Brain pericyte (primary cell): Measurements from ENCODE around the gene GRK5.
A peak's percentile ranks its signal among the peaks of the same experiment; 100 is the strongest.

ENCODE experiments used
- DNase-seq: peaks from one replicate; pipeline ENCODE4 v3.0.0-alpha.2; 2012; ENCODE audit warnings: low read depth, low spot score

Gene GRK5

DNA sequence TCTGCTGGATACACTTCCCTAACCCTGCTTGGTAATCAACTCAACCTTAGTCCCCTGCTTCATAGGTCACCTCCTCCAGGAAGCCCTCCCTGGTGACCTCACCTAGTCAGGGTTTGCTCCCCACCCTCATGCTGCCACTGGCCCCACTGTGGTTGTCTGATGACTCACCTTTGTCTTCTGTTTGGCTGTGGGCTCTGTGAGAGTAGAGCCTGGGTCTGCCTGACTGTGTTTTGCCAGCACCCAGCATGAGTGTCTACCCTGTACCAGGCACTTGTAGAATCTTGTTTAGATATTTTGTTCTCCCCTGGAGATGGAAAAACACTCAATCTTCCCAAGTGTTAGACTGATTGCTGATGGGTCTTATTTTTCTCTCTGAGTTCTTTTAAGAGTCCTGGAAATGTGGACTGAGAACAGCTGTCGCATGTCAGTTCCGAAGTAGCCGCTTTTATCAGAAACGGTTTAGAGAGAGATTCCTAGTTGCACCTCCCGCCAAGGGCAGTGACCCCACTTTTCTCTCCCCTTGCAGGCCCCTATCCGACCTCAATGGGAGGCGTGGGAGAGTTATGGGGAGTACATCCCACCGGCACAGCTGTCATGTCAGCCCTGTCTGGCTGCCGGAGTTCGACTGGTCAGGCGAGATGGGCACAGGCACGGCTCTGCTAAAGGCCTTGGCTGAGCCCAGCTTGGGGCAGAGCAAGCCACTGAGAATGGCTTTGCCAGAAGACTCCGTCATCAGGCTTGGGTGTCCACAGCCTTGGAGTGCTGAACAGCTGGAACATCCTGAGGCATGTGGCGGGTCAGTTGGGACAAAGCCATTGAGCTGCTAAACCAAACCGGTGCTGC is 134.3 kb downstream of the GRK5 start:
- peak; percentile 74 for DNase-seq

DNA sequence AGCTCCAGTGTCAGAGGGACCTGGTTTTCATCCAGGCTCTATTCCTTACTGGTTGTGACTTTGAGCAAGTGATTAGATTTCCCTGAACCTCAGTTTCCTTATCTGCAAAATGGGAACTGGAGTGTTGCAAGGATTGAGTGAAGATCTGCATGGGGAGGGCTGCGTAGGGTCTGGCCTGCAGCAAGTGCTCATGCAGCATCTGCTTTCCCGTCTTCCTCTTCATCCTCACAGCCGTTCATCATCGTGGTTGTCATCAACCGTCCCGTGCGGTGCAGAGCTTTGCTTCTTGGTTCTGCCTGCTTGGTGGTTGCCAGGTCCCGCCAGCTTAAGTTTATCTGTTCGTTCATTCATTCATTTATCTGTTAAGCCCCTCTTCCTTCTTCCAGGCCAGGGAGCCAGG is 135.0 kb downstream of the GRK5 start:
- DNase-seq: no peak

DNA sequence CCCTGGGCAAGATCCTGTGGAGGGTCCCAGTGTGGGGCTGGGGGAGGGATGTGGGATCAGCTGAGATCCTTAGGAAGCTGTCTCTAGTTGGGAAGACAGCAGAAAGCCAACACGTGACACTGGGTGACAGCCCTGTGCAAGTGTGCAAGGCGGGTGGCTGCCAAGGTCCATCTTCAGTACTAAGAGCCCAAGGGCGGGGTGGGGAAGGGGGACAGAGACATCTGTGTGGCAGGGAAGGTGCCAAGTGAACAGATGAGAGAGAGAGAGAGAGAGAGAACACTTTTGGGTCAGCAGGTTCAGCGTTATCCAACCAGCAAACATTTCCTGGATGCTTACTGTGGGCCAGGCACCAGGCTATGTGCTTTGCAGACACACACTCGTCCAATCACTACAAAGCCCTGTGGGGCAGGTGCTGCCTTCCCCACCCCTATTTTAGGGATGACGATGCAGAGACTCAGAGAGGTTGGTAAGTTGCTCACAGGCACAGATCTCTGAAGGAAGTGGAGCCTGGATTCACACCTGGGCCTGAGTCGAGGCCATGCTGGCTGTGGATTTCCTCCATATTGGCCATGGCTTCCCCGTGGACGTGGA is 135.7 kb downstream of the GRK5 start:
- no peak for DNase-seq

DNA sequence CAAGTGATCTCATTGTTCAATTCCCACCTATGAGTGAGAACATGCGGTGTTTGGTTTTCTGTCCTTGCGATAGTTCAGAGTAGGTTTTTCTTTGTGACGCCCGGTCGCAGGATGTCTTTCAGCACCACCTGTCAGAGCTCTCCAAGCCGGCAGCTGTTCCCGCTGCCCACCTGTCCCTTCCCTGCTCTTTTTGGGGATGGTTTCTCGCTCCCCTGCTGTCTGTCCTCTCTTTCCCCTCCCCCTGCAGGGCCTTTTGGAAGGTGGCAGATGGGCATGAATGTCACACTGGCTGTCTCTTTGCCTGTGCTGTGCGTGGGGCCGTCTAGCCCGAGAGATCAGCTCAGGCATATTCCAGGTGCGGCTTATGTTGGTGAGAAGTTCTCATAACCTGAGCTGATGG is 137.0 kb downstream of the GRK5 start:
- no peak for DNase-seq

GRCh38 chr10:119346095-119346832 is 138.9 kb downstream of the GRK5 start:
- DNase-seq: no peak

DNA sequence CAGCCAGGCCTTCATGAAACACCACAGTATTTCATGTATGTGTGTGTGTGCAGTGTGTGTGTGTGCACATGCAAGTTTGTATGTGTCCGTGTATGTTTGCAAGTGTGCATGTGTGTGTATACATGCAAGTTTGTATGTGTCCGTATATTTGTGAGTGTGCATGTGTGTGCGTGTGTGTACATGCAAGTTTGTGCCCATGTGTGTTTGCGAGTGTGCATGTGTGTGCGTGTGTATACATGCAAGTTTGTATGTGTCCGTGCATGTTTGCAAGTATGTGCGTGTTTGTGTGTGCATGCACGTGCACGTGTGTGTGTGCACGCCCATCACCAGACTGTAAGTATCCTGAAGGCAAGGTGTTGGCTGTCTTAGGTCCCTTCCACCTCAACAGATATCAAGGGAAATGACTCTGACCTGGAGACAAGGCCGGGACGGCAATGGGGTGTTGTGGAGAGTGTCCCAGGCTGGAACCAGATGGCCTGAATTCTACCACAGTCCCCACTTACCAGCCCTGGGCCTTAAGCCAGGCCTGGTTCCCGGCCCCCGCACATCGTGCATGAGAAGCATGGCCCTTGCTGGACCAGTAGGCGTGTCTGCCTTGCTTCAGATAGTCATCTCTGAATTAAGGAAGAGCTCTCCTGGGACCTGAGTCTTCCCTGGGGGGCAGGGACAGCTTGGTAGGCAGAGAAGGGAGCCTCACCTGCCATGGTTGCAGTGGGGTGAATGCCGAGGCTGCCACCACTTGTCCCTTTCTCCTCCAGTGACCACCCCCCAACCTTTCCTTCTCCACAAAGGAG is 140.0 kb downstream of the GRK5 start:
- DNase-seq: no peak

DNA sequence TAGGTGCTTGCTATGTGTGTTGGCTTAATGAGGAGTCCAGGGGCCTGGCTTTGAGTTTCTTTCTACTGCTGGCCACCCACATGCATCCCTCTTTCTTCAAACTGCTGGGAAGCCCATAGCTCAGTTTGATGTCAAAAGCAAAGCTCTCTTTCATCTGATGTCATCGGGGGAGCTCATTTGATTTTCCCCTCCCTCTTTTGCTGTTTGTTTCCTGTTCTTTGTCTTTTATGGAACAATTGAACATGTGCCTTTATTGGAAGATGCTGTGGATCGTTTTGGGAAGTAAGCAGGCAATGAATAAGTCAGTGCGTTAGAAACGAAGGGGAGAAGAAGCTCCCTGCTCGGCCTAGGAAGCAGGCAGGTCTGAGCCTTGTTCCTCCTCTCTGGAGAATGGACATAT is 140.7 kb downstream of the GRK5 start:
- DNase-seq: no peak

- DNase-seq: peak; percentile 86
Observed at GRCh38 chr10:119348516-119349240, 141.3 kb downstream of the GRK5 start.

- no peak for DNase-seq
Observed at GRCh38 chr10:119349341-119349740, 142.0 kb downstream of the GRK5 start.

DNA sequence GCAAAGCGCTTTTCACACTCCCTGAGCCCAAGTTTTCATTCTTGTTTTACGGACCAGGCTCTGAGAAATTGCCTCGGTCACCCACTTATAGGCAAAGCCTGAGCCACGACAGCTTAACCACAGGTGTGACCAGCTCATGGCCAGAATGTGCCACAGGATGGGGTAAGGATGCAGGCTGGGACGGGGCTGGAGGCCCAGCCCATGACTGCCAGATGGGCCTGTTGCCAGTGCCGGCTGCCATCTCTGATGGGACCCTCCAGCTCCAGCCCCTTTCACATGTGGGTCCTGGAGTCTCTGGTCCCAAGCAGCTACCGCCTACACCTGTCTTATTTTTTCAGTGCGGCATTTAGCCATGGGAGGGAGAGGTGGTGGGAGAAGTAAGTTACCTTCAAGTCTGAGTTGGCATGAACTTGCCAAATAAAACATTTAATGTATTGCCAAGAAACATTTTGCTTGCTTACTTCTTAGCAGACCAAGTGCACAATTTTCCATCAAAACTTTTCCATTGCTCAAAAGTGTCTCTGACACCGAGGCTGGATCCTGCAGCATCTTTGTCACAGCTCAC is 142.6 kb downstream of the GRK5 start:
- DNase-seq: no peak

DNA sequence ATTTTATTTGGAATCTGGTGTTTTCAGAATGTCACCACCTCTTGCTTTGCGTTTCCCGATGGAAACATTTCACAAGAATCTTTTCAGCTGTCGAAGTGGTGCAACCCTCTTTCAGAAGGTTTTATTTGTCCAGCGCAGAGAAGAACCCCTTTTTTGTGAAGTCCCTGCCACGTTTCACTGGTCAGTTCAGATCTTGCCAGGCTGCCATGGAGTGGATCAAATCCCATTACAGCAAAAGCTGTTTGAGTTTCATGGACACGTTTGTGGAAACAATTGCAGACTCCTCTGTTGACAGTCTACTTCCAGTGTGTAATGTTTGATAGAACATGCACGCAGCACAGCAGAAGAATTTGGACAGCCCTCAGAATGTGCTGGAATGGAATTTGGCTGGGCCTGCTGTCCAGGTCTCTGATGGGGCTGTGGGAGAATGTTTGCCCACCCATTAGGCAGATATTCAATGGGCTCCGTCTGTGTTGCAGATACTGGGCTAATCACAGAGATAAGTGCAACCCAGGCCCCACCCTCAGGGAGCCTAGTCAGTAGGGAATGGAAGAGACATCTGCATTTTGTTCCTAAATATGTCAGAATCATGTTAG is 143.2 kb downstream of the GRK5 start:
- no peak for DNase-seq

DNA sequence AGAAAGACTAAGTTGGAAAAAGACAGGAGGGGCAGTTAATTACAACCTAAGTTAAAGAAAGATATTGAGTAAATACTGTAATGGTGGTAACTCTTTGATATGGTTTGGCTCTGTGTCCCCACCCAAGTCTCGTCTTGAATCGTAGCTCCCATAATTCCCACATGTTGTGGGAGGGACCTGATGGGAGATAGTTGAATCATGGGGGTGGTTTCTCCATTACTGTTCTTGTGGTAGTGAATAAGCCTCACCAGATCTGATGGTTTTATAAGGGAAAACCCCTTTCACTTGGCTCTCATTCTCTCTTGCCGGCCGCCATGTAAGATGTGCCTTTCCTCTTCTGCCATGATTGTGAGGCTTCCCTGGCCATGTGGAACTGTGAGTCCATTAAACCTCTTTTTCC is 143.8 kb downstream of the GRK5 start:
- no peak for DNase-seq

DNA sequence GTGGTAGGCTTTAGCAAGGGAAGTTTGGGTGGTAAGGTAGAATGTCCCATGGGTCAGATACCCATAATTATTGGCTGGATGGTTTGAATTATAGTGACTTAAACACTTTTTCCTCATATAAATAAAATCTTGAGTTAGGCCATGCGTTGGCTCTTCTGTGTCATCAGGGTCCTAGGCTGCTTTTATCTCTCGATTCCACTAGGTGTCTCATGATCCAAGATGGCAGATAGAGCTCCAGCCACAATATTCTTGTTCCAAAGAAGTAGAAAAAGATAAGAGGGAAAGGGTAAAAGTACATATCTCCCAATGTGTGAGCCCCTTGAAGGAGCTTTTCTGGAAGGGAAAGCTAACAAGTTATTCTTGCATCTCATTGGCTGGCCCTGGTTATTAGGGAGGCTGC is 144.7 kb downstream of the GRK5 start:
- DNase-seq: no peak

DNA sequence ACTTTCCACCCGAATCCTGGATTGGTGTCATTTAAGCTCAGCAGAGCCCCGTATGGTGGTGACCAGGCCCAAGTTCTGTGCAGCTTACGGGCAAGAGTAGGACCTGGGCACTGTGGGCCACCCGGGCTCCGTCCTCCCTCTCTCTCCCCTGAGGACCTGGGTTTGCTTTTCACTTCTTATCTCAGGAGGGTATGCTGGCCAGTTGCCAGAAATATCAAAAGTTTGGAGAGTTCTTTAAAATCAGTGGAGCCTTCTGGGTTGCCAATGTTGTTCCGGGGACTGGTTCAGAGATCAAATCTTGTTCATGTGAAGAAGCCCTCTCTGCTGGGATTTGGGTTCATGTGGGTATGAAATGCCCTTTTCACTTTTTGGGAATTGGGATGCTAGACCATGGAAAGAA is 145.4 kb downstream of the GRK5 start:
- no peak for DNase-seq

DNA sequence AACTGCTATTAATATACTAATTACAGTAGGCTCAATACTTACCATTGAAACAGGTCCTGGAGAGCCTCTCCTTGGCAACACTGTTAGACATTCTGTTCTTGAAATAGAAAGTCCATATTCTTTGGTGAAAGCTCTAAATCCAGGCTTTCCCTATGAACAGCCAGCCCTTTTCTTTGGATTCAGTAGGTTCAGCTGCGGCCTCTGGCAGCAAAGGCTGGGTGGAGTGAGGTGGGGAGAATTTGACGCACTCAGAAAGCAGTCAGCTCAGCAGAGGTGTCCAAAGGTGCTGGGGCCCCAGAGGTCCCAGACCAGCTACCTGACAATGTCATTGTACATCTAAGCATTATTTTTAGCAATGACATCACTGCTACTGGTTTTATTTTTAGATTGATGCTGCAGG is 146.1 kb downstream of the GRK5 start:
- no peak for DNase-seq

DNA sequence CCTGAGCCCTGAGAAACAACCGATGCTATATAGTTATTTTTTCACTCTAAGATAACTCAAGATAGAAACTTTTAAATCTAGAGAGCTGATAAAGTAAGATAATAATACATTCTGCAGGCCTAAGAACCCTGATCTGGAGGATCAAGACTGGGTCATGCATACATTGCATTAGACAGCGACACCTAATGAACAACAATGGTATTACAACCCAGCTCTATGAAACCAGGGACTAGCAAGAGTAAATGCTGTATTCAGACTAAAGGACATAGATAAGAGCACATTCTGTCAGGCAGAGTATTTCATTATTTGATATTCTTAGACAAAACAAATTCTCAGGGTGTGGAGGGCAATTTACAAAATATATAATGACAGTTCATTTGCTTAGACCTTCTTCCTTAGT is 148.6 kb downstream of the GRK5 start:
- DNase-seq: no peak

DNA sequence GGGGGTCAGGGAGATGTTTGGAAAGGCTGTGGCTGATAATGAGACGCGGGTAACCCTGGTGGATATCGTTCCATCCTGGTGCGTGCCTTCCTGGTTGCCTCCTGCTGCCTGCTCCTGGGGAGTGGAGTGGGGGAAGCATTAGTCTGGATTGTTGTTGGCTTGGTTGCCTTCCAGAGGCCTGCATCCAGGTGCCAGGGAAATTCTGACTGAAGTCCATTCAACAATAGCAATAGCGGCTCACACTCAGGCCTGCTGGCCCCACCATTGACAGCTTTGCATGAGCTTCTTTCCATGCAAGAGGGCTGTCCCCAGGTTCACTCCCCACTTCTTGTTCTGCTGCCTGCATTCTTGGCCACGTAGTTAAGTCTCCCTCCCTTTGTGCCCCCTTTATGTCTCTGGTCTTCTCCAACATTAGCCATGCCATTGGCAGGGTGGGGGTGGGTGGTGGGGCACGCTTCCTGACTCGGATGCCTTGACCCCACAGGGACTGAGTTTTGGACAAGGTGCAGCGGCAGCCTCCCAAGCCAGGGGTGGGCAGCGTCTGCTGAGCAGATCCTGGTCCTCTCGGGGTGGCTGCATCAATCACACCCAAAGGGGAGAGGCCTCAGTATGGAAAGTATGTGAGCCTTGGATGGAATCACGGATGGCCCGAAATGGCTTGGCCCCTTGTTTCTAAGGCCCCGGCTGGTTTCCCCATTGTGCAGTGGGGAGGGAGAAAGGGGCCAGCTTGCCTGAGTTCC is 150.2 kb downstream of the GRK5 start:
- no peak for DNase-seq

DNA sequence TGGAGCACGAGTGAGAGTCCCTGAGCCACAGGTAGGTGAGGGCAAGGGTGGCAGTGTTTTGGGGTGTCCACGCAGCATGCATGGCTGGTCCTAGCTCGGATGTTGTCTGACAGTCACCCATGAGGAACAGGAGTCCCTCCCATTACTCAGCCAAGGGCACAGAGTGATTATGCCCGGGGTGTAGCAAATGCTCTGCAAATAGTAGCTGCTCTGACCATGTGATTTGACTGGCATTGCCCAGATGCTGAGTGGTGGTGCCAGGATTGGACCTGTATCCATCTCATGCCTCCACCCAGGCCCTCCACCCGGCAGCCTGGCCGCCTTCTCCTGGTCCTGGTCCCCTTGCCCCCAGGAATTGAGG is 150.8 kb downstream of the GRK5 start:
- DNase-seq: no peak

- no peak for DNase-seq
Observed at GRCh38 chr10:119358567-119358966, 151.2 kb downstream of the GRK5 start.

DNA sequence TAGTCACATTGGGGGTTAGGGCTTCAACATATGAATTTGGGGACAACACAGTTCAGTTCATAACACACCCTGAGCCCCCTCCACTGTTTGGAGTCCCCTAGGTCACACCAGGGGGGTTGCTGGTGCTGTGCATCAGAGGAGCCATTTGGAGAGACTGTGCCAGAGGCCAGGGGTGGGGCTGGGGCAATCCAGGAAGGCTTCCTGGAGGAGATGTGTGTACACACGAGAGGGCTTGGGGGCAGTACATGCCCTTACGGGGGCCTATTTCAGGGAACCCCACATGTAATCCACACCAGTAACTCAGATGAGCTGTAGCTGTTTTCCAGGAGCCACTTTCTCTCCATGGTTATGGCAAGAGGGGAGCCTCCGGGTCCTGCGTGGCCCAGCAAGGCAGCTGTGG is 151.7 kb downstream of the GRK5 start:
- no peak for DNase-seq
